IPS-NIHi7 (cell line): ENCODE data around the gene TMEM200A.

Experiments used
- DNase-seq: peaks from one replicate; pipeline ENCODE4 v3.0.0; 2012; ENCODE audit warnings: mixed read lengths; ENCODE audit errors: extremely low spot score

TMEM200A gene

DNA sequence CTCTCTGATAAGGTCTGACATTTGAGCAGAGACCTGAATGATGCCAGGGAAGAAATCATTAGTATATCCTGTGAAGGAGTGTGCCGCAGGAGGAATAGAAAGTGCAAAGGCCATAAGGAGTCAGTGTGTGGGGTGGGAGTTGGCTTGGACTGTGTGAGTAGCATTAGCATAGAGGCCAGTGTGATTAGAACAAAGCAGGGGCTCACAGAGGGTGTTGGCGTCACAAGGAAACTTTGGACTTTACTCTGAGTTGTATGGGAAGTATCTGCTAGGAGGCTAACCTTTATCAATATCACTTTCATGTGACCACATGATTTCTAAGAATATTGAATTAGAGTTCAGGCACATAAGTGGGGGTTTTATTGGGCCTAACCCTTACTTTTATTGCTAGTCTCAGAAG lies 12.1 kb downstream of the TMEM200A start:
- no peak for DNase-seq

DNA sequence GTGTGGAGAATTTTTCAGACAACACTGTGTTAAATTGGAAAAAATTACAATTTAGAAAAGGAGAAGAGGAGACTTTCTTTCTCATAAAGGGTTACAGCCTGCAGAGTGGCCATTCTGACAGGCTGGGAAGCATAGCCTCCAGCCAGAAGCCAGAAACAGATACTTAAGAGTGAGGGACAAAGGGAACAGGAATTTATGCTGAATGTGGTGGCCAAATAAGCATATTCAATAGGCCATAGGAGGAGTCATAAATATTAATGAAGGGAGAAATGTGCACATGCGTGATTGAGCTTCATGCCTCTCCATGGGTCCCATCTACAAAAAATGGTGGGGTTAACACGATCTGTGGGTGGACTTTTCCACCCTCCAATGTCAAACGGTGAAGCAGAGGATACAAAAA lies 13.4 kb downstream of the TMEM200A start:
- no peak for DNase-seq

DNA sequence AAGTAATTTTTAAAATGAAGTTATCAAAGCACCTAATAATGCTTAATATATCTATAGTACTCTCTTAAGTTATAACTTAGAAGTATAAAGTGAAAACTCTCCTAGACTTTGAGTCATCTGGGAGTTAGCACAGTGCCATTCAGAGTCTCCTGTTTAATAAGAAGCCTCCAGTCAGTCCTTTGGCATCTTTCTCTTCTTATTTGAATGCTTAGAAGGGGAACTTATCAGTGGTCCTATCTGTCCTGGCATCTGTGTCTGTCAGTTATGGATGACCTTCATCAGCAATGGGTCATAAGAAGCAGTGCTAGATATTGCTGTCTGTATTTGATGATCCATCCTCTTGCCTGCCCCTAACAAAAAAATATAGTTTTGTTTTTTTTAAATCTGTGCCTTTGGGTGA lies 15.2 kb downstream of the TMEM200A start:
- no peak for DNase-seq

DNA sequence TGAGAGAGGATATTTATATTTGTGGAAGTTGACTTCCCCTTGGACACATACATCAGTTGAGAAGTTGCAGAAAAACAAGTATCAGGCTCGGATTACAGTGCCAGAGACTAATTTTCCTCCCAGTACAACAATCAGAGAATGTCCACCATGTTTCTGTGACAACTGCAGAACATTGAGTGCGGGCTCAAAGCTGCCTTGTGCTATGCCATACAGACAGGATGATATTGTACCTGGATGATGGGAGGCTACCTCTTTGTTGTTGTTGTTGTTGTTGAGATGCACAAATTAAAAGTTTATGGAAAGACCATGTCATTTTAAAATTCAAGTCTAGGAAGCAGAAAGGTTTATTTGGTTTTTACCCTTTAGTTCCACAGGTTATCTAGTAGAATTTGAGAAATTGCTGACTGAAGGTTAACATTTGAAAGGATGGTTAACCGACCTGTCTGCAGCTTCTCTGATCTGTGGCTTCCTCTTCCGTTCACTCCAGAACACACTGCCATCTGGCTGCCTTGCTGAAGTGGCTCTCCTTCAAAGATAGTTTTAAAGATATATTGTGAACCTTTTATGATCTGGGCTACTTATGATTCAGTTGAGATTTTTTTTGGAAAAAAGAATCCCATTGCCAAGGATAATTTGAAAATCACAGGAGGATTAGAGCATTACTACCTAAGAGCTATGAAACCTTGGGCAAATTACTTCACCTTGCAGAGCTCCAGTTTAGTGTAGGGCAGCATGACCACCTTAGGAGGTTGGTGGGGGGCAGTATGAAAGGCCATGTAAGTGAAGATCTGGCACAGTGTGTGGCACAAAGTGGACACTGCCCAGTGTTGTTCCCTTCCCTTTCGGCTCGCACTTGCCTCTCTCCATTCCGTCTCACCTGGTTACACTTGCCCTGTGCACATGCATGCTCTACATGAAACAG lies 15.9 kb downstream of the TMEM200A start:
- no peak for DNase-seq

DNA sequence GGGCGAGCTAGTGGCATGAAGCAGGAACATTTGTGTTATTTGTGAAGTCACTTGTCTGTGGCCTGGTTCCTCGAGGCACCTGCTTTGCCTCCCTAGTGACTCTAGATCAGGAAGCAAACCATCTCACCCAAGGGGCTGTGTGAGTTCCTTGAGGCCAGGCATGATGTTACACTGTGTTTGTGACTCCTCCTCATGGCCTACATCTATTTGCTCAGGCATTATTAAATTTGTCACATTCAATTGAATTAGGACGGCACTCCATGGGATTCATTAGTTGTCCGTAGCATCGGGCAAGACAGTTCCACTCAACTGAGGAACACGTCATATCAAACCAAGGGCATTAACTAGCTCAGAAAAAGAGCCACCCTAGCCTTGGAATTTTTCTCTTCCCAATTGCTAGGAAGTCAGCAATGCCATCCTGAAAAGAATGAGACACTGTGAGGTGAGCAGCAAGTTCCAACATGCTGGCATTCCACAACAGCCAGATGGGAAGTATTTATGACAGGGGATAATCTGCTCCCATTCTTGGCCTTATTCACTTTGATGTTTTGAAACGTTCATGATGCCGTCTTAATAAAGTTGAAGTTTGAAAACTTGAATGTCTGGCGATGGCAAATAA lies 17.2 kb downstream of the TMEM200A start:
- no peak for DNase-seq

DNA sequence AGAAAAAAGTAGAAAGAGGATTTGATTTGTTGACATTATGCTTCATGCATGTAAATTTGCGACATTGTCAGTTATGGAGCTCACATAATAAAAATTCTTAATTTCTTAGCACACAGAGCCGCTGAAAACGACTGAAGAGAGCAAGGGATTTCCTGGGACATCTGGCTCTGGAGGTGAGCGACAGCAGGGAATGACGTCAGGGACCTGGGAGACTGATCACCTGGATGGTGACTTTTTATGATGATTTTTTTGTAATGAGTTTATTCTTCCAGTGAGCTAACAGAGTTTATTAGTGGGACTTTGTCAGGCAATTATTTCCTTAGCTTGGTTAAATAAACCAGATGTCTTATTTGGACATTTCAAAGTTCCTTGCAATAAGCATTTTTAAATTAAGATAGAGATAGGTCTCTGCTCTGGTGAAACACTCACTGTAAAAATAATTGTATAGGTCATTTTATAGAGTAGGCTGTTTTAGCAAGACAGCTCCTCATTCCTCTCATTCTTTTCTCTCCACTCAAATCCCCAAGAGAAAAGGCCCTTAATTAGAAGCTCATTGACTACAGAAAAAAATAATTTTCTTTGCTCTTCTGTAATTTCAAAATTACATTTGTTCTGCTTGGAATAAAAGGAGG lies 19.4 kb downstream of the TMEM200A start:
- no peak for DNase-seq

DNA sequence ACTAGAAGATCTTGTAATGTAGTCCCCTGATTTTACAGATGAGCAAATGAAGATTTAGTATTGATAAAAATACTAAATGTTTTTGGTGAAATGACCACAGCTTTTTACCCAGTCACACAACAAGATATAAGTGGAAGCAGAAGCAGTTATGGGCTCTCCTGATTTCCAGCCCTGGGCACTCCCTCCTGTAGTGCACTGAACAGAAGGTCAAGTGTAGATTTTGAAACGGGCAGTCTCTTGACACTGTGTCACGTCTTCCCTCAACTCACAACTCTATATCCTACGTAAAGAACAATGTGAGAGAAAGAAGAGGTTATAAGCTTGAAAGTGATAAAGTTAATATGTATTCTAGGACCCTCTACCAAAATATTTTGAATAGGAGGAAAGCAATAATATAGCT lies 23.3 kb downstream of the TMEM200A start:
- DNase-seq, result no peak

DNA sequence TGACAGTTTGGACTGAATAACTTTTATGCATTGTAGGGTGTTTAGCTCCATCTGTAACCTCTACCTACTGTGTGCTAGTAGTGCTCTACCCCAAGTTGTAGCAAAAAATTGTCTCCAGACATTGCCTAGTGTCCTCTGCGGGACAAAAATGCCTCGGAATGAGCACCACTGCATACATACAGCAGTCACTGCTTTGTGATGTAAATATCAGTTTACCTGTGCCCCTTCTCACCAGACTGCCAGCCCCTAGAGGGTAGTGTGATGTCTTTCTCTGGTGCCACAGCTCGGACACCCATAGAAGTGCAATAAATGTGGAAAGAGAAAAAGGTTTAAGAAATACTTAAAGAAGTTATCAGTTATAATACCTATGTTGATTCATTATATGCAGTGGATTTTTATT lies 25.1 kb downstream of the TMEM200A start:
- no peak for DNase-seq

DNA sequence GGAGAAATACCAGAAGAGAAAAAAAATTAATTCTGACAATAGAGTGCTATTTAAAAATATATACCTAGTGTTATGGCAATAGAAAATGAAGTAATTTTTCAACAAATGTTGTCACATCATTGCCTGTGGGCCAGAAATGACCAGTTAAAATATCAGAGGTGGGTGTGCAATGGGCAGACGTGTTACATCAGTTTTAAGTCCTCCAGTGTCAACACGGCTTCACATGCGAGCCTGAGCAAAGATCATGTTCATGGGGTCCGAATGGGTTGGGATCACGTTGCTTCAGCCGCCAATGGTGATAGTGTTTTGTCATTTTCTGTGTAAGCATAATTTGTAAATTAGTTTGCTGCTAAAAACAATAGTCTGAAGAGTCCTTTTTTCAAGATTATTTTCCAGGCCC lies 27.5 kb downstream of the TMEM200A start:
- DNase-seq, result no peak

DNA sequence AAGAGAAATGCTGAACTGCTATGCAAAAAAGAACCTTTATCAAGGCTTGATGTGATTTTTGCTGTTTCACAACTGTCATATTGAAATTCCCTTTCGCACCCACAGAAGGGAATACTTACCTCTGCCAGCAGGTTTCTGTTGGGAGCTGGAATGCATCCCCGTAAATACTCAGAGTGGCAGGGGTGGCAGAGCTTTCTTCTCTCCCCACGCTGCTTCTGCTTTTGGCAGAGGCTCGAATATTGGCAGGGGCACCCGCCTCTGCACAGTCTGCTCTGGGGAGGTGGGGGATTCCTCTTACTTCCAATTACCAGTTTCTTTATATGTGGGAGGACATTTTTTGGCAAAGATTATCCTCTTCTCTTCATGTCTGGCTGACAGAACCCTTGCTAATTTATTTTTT lies 28.4 kb downstream of the TMEM200A start:
- no peak for DNase-seq

DNA sequence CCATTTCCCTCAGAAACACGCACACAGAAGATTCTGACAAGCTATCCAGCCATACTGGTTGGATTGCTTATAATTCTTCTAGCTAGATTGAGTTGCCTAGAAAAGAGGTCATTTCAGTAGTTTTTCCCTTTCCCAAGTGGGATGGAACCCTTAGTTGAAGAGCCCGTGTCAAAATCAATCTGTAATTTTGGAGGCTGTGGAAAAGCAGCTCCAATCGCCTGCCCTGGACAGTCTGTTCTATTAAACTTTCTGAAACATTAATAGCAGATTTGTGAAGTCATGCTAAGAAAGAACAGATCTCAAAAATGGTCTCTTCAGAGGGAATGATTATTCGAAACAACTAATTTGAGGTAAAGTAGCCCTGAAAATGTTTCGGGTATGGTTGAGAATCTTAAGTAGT lies 29.3 kb downstream of the TMEM200A start:
- DNase-seq, result no peak

DNA sequence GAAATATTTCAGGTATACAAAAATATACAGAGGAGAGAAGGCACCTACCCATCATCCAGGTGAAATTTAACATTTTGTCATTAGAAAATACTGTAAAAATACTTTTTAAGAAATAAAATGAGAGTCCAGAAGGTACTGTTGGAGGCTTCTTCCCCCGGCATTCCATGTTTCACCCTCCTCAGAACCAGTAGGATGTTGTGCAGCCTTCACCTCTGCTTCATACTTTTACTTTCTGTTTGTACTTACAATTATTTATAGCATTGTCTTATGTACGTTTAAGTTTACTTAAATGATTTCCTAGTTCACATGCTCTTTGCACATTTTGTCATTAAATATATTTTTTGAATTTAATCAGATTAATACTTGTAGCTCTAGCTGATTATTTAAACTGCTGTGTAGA lies 30.9 kb downstream of the TMEM200A start:
- DNase-seq, result no peak

DNA sequence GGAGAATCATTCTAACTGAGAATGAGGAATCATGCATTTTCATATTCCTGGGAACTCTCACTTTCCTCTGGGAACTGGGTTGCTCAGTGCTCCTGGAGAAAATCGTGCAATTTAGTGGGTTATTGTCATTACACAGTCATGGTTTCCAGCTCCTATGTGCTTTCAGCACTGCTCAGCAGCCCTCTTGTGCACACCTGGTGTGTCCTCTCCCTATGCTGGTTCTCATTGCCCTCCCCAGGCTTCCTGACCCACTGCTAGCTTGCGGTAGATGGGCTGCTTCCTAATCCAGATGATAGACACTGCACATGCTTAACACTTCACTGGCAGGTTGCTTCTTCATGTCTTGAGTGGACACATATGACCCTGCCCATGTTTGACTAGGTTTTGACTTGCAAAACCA lies 39.7 kb downstream of the TMEM200A start:
- no peak for DNase-seq

DNA sequence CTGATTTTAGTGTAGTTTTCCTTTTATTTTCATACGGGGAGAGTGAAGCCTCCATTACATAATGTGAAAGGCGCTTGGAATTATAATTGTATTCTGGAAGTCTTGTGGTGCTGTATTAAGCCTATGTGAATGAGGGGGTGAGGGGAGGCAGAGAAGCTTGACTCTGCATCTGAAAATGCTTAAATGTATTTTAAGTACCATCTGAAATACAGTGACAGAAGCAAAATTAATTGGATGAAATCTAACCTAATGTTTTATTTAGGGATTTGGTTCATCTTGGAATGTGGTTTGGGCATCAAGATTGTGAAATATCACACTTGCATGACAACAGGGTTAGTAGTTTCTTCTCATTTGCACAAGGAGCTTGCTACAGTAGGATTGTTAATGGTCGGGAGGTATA lies 41.2 kb downstream of the TMEM200A start:
- no peak for DNase-seq

DNA sequence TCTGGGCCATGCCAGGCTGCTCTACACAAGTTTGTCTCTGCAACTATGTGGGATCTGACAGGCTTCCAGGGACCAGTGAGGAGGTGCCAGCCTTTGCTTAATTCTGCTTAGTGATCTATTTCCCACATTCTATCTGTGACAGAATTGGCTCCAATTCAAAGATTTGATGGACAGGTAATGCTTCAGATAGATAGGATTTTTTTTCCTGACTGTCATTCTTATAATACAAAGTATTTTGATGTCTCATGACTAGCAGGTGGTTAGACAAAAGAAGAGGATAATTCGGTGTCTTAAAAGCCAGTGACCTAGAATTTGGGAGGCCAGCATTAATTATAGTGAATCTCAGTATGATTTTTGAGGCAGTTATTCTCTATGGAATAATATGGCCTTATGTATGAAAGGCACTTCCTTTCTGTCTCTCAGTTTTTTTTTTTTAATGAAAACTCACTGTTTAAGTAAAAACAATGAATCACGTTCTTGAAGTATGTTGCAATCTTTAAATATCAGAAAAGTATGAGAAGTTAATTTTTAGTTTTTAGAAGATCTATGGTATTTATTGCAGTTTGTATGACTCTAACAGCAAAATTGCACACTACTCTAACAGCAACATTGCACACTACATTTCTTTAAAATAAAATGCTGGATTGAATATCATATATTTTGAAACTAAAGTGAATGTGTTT lies 43.7 kb downstream of the TMEM200A start:
- no peak for DNase-seq

DNA sequence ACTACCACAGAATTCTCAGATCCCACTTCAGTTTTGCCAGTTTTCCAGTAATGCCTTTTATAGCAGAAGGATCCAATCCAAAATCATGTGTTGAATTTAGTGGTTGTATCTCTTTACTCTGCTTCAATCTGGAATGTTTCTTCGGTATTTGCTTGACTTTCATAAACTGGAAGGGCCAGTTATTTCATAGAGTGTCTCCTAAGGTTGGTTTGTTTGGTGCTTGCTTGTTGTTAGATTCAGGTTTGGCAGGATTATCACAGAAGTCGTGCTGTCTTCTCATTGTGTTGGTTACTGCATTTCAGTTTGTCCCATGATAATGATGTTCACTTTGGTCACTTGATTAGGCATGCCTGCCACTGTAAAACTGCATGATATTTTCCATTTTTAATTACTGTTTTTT lies 45.7 kb downstream of the TMEM200A start:
- DNase-seq, result no peak

DNA sequence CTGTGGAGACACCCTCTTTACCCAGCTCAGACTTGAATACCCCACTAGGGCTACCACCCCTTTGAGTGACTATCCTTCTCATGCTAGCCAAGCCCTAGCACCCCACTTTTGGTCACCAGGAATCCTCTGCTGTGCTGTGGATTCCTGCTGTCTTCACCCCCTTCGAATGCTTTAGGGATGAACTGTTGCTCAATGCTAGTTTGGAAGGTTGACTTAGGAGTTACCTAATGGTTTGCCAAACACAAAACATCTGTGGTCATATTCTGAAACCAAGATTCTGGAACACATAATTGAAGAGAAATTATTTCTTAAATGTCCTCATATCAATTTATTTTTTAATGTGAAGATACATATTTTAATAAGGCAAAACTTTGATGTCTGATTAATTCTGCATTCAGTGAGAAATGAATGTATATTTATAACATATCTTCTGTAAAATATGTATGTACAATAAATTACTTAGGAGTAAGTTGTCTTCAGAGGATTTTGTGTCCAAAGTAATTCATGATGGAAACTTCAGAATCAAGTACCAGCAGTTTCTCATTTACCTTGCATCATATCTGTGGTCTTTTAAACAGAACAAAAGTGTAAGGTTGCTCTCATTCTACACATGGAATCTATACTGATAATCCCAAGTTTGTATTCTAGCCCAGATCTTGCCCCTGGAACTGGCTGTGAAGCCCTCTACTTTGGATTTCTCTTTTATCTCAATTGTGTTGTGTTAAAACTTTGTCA lies 46.9 kb downstream of the TMEM200A start:
- no peak for DNase-seq

DNA sequence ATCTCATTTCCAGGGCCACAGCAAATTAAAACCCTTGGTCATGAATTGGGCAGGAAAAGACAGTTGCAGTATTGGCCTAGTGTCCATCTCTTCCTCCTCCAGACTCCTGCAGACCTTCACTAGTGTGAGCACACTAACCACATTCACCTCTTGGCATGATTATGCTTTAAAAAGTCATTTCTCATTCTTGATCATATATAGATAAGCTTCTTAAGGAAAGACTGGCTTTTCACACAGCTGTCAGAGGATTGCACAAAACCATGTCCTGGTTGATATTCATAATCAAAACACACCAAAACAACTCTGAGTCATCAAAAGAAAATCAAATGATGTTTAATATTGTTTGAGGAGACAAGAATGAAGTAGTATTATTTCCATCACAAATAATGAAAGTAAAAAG lies 52.1 kb downstream of the TMEM200A start:
- DNase-seq, result no peak

DNA sequence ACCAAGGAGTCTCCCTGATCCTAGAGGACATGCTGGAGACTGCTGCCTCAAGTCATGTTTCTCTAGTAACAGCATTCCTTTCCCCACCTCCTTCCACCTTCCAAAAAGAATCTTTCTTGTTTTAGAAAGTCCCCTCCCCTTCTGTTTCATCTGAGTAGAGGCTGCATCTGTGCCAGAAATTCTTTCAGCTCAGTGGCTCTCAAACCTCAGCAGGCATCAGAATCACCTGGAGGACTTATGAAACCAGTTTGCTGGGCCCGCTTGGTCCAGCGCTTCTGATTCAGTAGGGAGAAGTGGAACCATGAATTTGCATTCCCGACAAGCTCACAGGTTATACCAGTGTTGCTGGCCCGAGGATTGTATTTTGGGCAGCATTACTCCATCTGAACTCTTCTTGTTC lies 55.1 kb downstream of the TMEM200A start:
- DNase-seq, result no peak

DNA sequence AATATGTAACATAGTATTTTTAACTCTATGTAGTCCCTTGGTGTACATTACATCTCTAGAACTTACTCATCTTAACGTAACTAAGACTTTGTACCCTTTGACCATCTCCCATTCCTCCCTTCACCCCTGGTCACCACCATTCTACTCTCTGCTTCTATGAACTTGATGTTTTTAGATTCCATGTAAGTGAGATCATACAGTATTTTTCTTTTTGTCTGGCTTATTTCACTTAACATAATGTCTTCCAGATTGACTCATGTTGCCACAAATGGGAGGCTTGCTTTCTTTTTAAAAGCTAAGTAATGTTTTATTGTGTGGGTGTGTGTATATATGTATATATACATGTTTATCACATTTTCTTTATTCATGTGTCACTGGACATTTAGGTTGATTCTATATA lies 55.8 kb downstream of the TMEM200A start:
- no peak for DNase-seq

DNA sequence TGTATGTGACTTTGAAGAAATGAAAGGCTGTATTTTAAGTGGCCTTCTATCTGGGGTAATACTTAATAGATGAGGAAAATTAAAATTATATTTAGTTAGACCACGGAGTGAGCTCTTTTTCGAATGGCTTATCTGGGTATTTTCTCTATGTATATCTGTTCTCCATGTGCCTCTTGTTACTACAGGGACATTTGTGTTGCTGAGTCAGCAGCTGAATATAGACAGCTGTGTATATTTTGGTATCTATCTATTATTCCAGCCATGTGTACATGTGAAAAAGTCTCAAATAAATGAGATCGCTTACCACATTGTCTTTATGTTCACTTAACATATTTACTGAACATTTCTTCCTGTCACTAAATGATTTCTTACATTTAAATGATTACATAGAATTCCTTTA lies 57.2 kb downstream of the TMEM200A start:
- no peak for DNase-seq

DNA sequence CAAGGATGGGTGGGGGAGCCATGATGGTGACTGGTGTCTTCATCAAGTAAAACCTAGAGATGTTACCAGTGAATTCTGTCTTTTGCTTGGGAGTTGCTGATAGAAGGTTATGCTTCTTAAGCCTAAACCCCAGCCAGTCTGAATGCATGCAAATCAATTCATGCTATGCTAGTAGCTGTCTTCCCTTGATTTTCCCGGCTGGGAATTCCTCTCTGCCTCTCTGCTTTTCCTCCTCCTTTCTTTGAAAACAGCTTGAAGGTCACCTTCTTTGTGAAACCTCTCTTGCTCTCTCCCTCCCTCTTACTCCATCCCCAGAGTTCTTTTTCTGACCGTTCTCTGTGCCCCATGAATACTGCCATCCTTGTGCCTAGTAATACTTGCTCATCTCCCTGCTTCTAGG lies 58.9 kb downstream of the TMEM200A start:
- no peak for DNase-seq
